Measurements from ENCODE around the gene COX5B.
"Not testable (repeated sequence)": the region's sequence is repeated elsewhere in the genome, so short reads cannot be mapped to it uniquely, and the experiment has no call there.

DNA sequence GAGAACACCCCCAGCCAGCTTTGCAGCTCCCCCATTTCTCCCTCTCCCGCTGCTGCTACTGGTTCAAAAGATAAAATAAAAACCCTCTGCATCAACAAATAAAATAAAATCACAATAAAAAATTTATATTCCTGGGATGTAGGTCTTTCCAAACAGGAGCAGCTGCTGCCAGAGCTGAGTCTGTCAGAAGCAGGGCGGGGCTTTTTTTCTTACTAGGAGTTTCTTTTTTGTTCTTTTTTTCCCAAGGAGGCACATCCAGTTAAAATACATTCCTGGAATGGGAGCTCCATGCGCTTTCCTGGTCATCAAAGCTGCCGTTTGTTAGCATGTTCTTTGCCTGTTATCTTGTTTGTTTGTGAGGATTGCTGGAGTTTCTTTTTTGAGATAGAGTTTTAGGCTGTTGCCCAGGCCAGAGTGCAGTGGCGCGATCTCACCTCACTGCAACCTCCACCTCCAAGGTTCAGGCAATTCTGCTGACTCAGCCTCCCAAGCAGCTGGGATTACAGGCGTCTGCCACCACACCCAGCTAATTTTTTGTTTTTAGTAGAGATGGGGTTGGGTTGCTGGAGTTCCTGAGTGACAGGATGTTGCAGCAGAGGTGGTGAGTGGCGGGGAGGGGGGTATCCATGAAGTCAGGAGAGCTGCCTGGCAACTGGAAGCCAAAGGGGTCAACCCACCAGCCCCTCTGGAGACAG is 20.4 kb upstream of the COX5B start:
- TF ChIP-seq, protein P1, sequence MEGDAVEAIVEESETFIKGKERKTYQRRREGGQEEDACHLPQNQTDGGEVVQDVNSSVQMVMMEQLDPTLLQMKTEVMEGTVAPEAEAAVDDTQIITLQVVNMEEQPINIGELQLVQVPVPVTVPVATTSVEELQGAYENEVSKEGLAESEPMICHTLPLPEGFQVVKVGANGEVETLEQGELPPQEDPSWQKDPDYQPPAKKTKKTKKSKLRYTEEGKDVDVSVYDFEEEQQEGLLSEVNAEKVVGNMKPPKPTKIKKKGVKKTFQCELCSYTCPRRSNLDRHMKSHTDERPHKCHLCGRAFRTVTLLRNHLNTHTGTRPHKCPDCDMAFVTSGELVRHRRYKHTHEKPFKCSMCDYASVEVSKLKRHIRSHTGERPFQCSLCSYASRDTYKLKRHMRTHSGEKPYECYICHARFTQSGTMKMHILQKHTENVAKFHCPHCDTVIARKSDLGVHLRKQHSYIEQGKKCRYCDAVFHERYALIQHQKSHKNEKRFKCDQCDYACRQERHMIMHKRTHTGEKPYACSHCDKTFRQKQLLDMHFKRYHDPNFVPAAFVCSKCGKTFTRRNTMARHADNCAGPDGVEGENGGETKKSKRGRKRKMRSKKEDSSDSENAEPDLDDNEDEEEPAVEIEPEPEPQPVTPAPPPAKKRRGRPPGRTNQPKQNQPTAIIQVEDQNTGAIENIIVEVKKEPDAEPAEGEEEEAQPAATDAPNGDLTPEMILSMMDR (IDR thresholded peaks at IDR 0.05; ENCODE audit: low read length) = not testable (repeated sequence)
- TF ChIP-seq EZH2 (IDR thresholded peaks at IDR 0.05; ENCODE audit: borderline replicate concordance, low read length) = not testable (repeated sequence)
